GM21381 (cell line): ENCODE measurements around the gene KCTD11.

Experiments used
- ATAC-seq: cut with Tn5 transposase; IDR thresholded peaks from one replicate; pipeline ENCODE4 v1.9.1; 2021; ENCODE audit warnings: mild to moderate bottlenecking, moderate library complexity; ENCODE audit not compliant: unreplicated experiment

The KCTD11 gene

DNA sequence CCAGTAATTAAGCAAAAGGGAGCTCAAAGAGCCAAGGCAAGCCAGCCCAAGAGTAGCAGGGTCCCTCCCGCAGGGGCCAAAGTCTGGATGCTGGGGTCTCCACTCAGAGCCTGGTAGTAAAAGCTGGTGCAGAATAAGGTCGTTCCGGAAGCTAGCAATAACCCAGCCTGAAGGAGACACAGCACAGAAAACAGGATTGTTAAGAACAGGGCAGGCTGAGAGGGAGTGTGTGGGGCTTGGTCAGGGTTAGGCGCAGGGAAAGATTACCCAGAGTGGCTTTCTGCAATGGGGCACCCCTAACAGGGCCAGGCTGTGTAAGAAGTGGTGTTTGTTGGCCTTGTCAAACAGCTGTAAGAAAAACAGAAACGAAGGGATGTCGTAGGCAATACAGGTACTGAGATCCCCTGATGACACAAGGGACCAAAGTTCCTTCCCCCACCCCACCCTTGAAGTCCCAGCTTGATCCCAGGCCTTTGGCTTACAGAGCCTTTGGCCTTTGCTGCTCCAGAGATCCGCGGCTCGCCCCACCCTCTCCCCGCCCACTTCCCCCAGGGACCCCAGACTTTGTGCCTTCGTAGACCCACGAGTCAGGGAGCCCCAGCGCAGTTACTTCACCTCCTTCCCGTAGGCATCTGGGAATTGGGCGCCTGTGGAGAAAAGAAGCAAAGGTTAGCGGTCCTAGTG lies 51.2 kb downstream of the KCTD11 start:
- no peak for ATAC-seq

- no peak for ATAC-seq
Observed at GRCh38 chr17:7403727-7403976, 51.7 kb downstream of the KCTD11 start.

DNA sequence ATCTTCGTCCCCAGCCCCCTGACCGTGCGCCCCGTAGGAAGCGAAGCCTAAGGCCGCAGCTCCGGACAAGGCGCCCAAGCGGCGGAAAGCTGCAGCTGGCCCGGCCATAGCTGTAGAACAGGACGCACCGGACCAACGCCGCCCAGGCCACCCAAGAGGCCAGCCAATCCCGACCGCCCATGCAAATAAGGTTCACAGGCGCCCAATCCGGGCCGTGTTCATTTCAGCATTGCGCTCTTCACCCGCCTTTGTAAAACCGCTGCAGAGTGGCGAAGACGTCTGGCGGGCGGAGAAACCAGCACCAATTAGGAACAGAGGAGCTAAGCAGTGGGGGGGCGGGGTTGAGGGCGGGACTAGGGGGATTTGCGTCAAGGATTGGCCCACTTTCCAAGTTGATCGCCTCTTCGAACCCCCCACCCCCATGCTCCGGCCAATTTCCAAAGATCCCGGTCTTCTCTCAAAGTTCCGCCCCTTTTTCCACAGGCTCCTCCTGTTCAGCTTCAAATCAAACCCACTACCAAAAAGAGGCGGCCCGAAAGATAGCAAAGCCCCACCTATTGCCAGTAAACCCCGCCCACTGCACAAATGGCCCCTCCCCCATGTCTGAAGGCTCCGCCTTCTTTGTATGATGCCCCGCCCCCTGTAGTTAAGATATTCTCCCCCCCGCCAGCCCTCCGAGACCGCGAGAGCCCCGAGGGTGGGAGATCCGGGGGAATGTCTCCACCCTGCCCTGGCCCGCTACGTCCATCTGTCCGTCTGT lies 52.2 kb downstream of the KCTD11 start, which contains the start of gene TMEM256:
TSS of gene TMEM256 (minus strand) at position 121 of the 760 bp plus-strand sequence. CDS start at position 108, 13 bp downstream.
- peak; percentile 90 for ATAC-seq
